OCI-LY3 (cell line): Measurements from ENCODE around the gene PUDP.

Experiments used
- CTCF ChIP-seq: fragments of 200-600, 300-600 bp; sonication (generic); IDR thresholded peaks from 2 replicates; pipeline ENCODE4 v1.5.1; 2014; ENCODE audit warnings: antibody characterized with exemption, low read length, low read depth
- EZH2phosphoT487 ChIP-seq: fragments of 200-600 bp; shearing (Covaris generic); IDR thresholded peaks from 2 replicates; pipeline ENCODE4 v1.6.1; 2018; ENCODE audit warnings: antibody characterized with exemption, mixed run types, low read depth

GRCh38 chrX:7192871-7193270, 44.9 kb upstream of the PUDP start:
- no peak for TF ChIP-seq CTCF
- no peak for TF ChIP-seq EZH2phosphoT487
